Thyroid gland (tissue), 4 donors: ENCODE data around the gene FJX1.

Experiments used
- CTCF ChIP-seq, 6 experiments: fragments of 200-600 bp in 3 of 6; fragments of 450-650 bp in 3 of 6; sonication (generic) in 3 of 6; IDR thresholded peaks; one replicate each; pipeline ENCODE4 v1.5.1; 2016 to 2019; ENCODE audit warnings: antibody characterized with exemption in 6 of 6, mild to moderate bottlenecking in 2 of 6, inconsistent platforms in 1 of 6, moderate library complexity in 1 of 6
- POLR2A ChIP-seq, 2 donors: fragments of 450-650 bp; IDR thresholded peaks; one replicate each; pipeline ENCODE4 v1.6.1; 2017; ENCODE audit warnings: antibody characterized with exemption in 2 of 2, mild to moderate bottlenecking in 2 of 2, moderate library complexity in 1 of 2

GRCh38 chr11:35619116-35619854 lies 1.0 kb downstream of the FJX1 start:
- TF ChIP-seq CTCF (IDR thresholded peaks at IDR 0.05) (no peak), POLR2A (IDR thresholded peaks at IDR 0.05) (no peak)
